ENCODE results near the gene PDLIM7.

The PDLIM7 gene

GRCh38 chr5:177478711-177479646 lies 18.4 kb downstream of the PDLIM7 start:
- peaks cover 7% of the 10 kb centered on the region for H3K27me3 Mint-ChIP-seq
- DNase-seq (ENCODE audit: low spot score in 2 of 2) (no peak), ATAC-seq (replicated peaks; ENCODE audit: extremely low read depth, poor library complexity, severe bottlenecking) (peak; percentile 74)
- no peaks in the 10 kb centered on the region for H3K9me3 Mint-ChIP-seq
- H3K4me1 Mint-ChIP-seq = peaks cover 41% of the 10 kb centered on the region
- no peak overlapping the region for H3K4me3 Mint-ChIP-seq
- H3K36me3 Mint-ChIP-seq (ENCODE audit: insufficient read depth) = peaks cover 11% of the 10 kb centered on the region
- H3K27ac Mint-ChIP-seq (ENCODE audit: low read depth) = peak overlapping the region; percentile 70

GRCh38 chr5:177477701-177478477 lies 19.5 kb downstream of the PDLIM7 start:
- H3K4me1 Mint-ChIP-seq = peaks cover 44% of the 10 kb centered on the region
- DNase-seq (ENCODE audit: low spot score in 2 of 2) = no peak
- H3K9me3 Mint-ChIP-seq = no peaks in the 10 kb centered on the region
- peaks cover 9% of the 10 kb centered on the region for H3K27me3 Mint-ChIP-seq
- H3K27ac Mint-ChIP-seq (ENCODE audit: low read depth) = peak overlapping the region; percentile 70
- no peak for ATAC-seq (replicated peaks; ENCODE audit: extremely low read depth, poor library complexity, severe bottlenecking)
- no peak overlapping the region for H3K4me3 Mint-ChIP-seq
- H3K36me3 Mint-ChIP-seq (ENCODE audit: insufficient read depth) = peaks cover 11% of the 10 kb centered on the region

GRCh38 chr5:177476531-177477233 lies 20.7 kb downstream of the PDLIM7 start:
- ATAC-seq (replicated peaks; ENCODE audit: extremely low read depth, poor library complexity, severe bottlenecking) (no peak), DNase-seq (ENCODE audit: low spot score in 2 of 2) (no peak)
- Mint-ChIP-seq H3K9me3 (no peaks in the 10 kb centered on the region), H3K4me3 (no peak overlapping the region), H3K4me1 (peaks cover 51% of the 10 kb centered on the region), H3K27me3 (peaks cover 9% of the 10 kb centered on the region), H3K27ac (ENCODE audit: low read depth) (no peak overlapping the region), H3K36me3 (ENCODE audit: insufficient read depth) (peaks cover 13% of the 10 kb centered on the region)

GRCh38 chr5:177475563-177476427 lies 21.6 kb downstream of the PDLIM7 start:
- Mint-ChIP-seq H3K27me3 (peaks cover 9% of the 10 kb centered on the region), H3K4me3 (peak overlapping the region; percentile 89), H3K4me1 (peaks cover 57% of the 10 kb centered on the region), H3K27ac (ENCODE audit: low read depth) (peak overlapping the region; percentile 63), H3K9me3 (no peaks in the 10 kb centered on the region), H3K36me3 (ENCODE audit: insufficient read depth) (peaks cover 11% of the 10 kb centered on the region)
- DNase-seq (ENCODE audit: low spot score in 2 of 2) = no peak
- ATAC-seq (replicated peaks; ENCODE audit: extremely low read depth, poor library complexity, severe bottlenecking) = no peak

GRCh38 chr5:177474846-177475562 lies 22.4 kb downstream of the PDLIM7 start:
- no peaks in the 10 kb centered on the region for H3K9me3 Mint-ChIP-seq
- ATAC-seq (replicated peaks; ENCODE audit: extremely low read depth, poor library complexity, severe bottlenecking) = no peak
- H3K4me1 Mint-ChIP-seq = peaks cover 63% of the 10 kb centered on the region
- DNase-seq (ENCODE audit: low spot score in 2 of 2) = no peak
- peaks cover 11% of the 10 kb centered on the region for H3K36me3 Mint-ChIP-seq (ENCODE audit: insufficient read depth)
- H3K27me3 Mint-ChIP-seq = peaks cover 9% of the 10 kb centered on the region
- peak overlapping the region; percentile 63 for H3K27ac Mint-ChIP-seq (ENCODE audit: low read depth)
- peak overlapping the region; percentile 89 for H3K4me3 Mint-ChIP-seq

- Mint-ChIP-seq H3K36me3 (ENCODE audit: insufficient read depth) (peaks cover 9% of the 10 kb centered on the region), H3K27ac (ENCODE audit: low read depth) (peak overlapping the region; percentile 77), H3K4me1 (peaks cover 64% of the 10 kb centered on the region), H3K4me3 (peak overlapping the region; percentile 89), H3K9me3 (no peaks in the 10 kb centered on the region), H3K27me3 (peaks cover 9% of the 10 kb centered on the region)
- no peak for ATAC-seq (replicated peaks; ENCODE audit: extremely low read depth, poor library complexity, severe bottlenecking)
- no peak for DNase-seq (ENCODE audit: low spot score in 2 of 2)
Observed at GRCh38 chr5:177474002-177474476, 23.4 kb downstream of the PDLIM7 start.

- peaks cover 9% of the 10 kb centered on the region for H3K36me3 Mint-ChIP-seq (ENCODE audit: insufficient read depth)
- H3K9me3 Mint-ChIP-seq = no peaks in the 10 kb centered on the region
- ATAC-seq (replicated peaks; ENCODE audit: extremely low read depth, poor library complexity, severe bottlenecking) = peak; percentile 29
- peak within 1 kb of the TSS; percentile 89 for H3K4me3 Mint-ChIP-seq
- peaks cover 62% of the 10 kb centered on the region for H3K4me1 Mint-ChIP-seq
- peak within 1 kb of the TSS; percentile 77 for H3K27ac Mint-ChIP-seq (ENCODE audit: low read depth)
- peaks cover 9% of the 10 kb centered on the region for H3K27me3 Mint-ChIP-seq
- DNase-seq (ENCODE audit: low spot score in 2 of 2) = no peak
Observed at GRCh38 chr5:177473443-177474001, 23.9 kb downstream of the PDLIM7 start, which contains the start of gene DBN1. DBN1 (minus strand) TSS chr5:177473634; CDS start chr5:177473521, 113 bp downstream.

- H3K27ac Mint-ChIP-seq (ENCODE audit: low read depth) = no peak overlapping the region
- ATAC-seq (replicated peaks; ENCODE audit: extremely low read depth, poor library complexity, severe bottlenecking) (peak; percentile 24), DNase-seq (ENCODE audit: low spot score in 2 of 2) (peak in 1 of 2 donors; percentile 45)
- H3K27me3 Mint-ChIP-seq = peaks cover 9% of the 10 kb centered on the region
- H3K36me3 Mint-ChIP-seq (ENCODE audit: insufficient read depth) = peaks cover 9% of the 10 kb centered on the region
- H3K4me1 Mint-ChIP-seq = peaks cover 61% of the 10 kb centered on the region
- H3K4me3 Mint-ChIP-seq = peak overlapping the region; percentile 89
- no peaks in the 10 kb centered on the region for H3K9me3 Mint-ChIP-seq
Observed at GRCh38 chr5:177472460-177473442, 24.7 kb downstream of the PDLIM7 start.

- DNase-seq (ENCODE audit: low spot score in 2 of 2) (peak in 1 of 2 donors; percentile 37), ATAC-seq (replicated peaks; ENCODE audit: extremely low read depth, poor library complexity, severe bottlenecking) (peak; percentile 70)
- peaks cover 9% of the 10 kb centered on the region for H3K27me3 Mint-ChIP-seq
- peaks cover 61% of the 10 kb centered on the region for H3K4me1 Mint-ChIP-seq
- H3K27ac Mint-ChIP-seq (ENCODE audit: low read depth) = no peak overlapping the region
- H3K4me3 Mint-ChIP-seq = peak overlapping the region; percentile 59
- peaks cover 10% of the 10 kb centered on the region for H3K36me3 Mint-ChIP-seq (ENCODE audit: insufficient read depth)
- H3K9me3 Mint-ChIP-seq = no peaks in the 10 kb centered on the region
Observed at GRCh38 chr5:177471610-177472356, 25.6 kb downstream of the PDLIM7 start.

Measured in central memory CD8-positive, alpha-beta T cell (primary cell).